Measurements from ENCODE around the gene CPB1.

Gene CPB1

GRCh38 chr3:148833223-148833622 is 5.6 kb downstream of the CPB1 start:
- DNase-seq = no peak

GRCh38 chr3:148839805-148840204 is 12.2 kb downstream of the CPB1 start:
- DNase-seq = no peak

GRCh38 chr3:148840451-148840850 is 12.8 kb downstream of the CPB1 start:
- no peak for DNase-seq

- no peak for DNase-seq
Observed at GRCh38 chr3:148845756-148846395, 18.3 kb downstream of the CPB1 start.

GRCh38 chr3:148847351-148847750 is 19.7 kb downstream of the CPB1 start:
- DNase-seq = no peak

- no peak for DNase-seq
Observed at GRCh38 chr3:148848410-148848809, 20.8 kb downstream of the CPB1 start.

GRCh38 chr3:148852271-148852992 is 24.8 kb downstream of the CPB1 start:
- no peak for DNase-seq

- DNase-seq = no peak
Observed at GRCh38 chr3:148853076-148853475, 25.5 kb downstream of the CPB1 start.

GRCh38 chr3:148854061-148854460 is 26.4 kb downstream of the CPB1 start:
- no peak for DNase-seq

GRCh38 chr3:148856384-148856783 is 28.8 kb downstream of the CPB1 start:
- no peak for DNase-seq

GRCh38 chr3:148857316-148857715 is 29.7 kb downstream of the CPB1 start:
- no peak for DNase-seq

GRCh38 chr3:148861277-148861869 is 33.8 kb downstream of the CPB1 start:
- peak in 2 of 6 experiments; percentile 9 to 21 for DNase-seq

- DNase-seq = no peak
Observed at GRCh38 chr3:148863297-148863696, 35.7 kb downstream of the CPB1 start.

- DNase-seq = no peak
Observed at GRCh38 chr3:148863814-148864213, 36.2 kb downstream of the CPB1 start.

GRCh38 chr3:148865049-148865448 is 37.4 kb downstream of the CPB1 start, which contains the start of gene CPA3:
CPA3 (plus strand) TSS chr3:148865296; CDS start chr3:148865308, 12 bp downstream.
- no peak for DNase-seq

- no peak for DNase-seq
Observed at GRCh38 chr3:148866261-148866660, 38.6 kb downstream of the CPB1 start.

- no peak for DNase-seq
Observed at GRCh38 chr3:148873270-148873927, 45.8 kb downstream of the CPB1 start.

GRCh38 chr3:148873977-148874376 is 46.4 kb downstream of the CPB1 start:
- DNase-seq = no peak

GRCh38 chr3:148878095-148878494 is 50.5 kb downstream of the CPB1 start:
- no peak for DNase-seq

GRCh38 chr3:148879256-148879655 is 51.6 kb downstream of the CPB1 start:
- no peak for DNase-seq

GRCh38 chr3:148880681-148881080 is 53.1 kb downstream of the CPB1 start:
- DNase-seq = no peak

GRCh38 chr3:148881286-148881685 is 53.7 kb downstream of the CPB1 start:
- no peak for DNase-seq

- no peak for DNase-seq
Observed at GRCh38 chr3:148882288-148882687, 54.7 kb downstream of the CPB1 start.

GRCh38 chr3:148883163-148883562 is 55.6 kb downstream of the CPB1 start:
- DNase-seq = no peak
